Measurements from ENCODE around the gene P2RY8.

GRCh38 chrX:1475481-1475880 lies 61.5 kb downstream of the P2RY8 start:
- TF ChIP-seq CTCF (IDR thresholded peaks at IDR 0.05) (no peak), POLR2A (IDR thresholded peaks at IDR 0.05) (no peak)
